Neural cell (in vitro differentiated cells): ENCODE measurements around the gene LCP2.

Experiments used
- EP300 ChIP-seq: fragments of 450-650 bp; conservative IDR thresholded peaks from 2 replicates; pipeline ENCODE4 v1.6.1; 2014; ENCODE audit warnings: antibody characterized with exemption, mild to moderate bottlenecking, moderate library complexity; ENCODE audit not compliant: poor library complexity, severe bottlenecking
- EZH2 ChIP-seq: fragments of 200-600, 300-800 bp; shearing (Covaris generic), sonication (generic); IDR thresholded peaks from 2 replicates; pipeline ENCODE4 v1.6.1; 2014; ENCODE audit warnings: antibody characterized with exemption, low read length, borderline replicate concordance, mild to moderate bottlenecking; ENCODE audit not compliant: insufficient read depth, poor library complexity, severe bottlenecking
- MXI1 ChIP-seq: fragments of 450-650 bp; conservative IDR thresholded peaks from 2 replicates; pipeline ENCODE4 v1.6.1; 2014; ENCODE audit warnings: antibody characterized with exemption, mild to moderate bottlenecking; ENCODE audit not compliant: poor library complexity, severe bottlenecking
- POLR2AphosphoS5 ChIP-seq: IDR thresholded peaks from 2 replicates; pipeline ENCODE4 v1.6.1; 2012
- RAD21 ChIP-seq: fragments of 450-650 bp; conservative IDR thresholded peaks from 2 replicates; pipeline ENCODE4 v1.6.1; 2014; ENCODE audit warnings: antibody characterized with exemption, mild to moderate bottlenecking, moderate library complexity
- TF ChIP-seq, protein P1 (sequence below): fragments of 450-650 bp; IDR thresholded peaks from 2 replicates; pipeline ENCODE4 v1.5.1; 2014; ENCODE audit warnings: antibody characterized with exemption, mild to moderate bottlenecking, moderate library complexity; ENCODE audit not compliant: poor library complexity, severe bottlenecking
- TF ChIP-seq, protein P2 (sequence below): IDR thresholded peaks from 2 replicates; pipeline ENCODE4 v1.6.1; 2012; ENCODE audit warnings: borderline replicate concordance

DNA sequence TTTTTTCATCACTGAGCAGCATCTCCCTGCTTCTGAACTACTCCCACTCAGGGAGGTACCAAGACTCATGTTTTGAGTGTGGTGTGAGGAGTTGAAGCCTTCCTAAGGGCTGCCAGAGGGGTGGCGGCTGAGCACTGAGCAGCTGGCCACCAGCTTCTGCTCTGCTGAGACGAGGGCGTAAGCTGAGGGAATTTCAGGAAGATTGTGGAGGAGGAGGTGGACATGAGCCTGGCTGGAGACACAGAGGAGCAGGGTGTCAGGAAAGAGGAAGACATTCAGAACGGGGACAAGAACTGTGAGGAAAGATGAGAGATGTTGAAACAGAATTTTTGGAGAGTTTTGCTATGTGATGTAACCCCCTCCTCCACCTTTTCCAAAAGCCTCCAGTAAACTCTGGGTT lies 7.8 kb downstream of the LCP2 start:
- no peak for TF ChIP-seq EZH2
- no peak for TF ChIP-seq RAD21
- TF ChIP-seq, protein P1, sequence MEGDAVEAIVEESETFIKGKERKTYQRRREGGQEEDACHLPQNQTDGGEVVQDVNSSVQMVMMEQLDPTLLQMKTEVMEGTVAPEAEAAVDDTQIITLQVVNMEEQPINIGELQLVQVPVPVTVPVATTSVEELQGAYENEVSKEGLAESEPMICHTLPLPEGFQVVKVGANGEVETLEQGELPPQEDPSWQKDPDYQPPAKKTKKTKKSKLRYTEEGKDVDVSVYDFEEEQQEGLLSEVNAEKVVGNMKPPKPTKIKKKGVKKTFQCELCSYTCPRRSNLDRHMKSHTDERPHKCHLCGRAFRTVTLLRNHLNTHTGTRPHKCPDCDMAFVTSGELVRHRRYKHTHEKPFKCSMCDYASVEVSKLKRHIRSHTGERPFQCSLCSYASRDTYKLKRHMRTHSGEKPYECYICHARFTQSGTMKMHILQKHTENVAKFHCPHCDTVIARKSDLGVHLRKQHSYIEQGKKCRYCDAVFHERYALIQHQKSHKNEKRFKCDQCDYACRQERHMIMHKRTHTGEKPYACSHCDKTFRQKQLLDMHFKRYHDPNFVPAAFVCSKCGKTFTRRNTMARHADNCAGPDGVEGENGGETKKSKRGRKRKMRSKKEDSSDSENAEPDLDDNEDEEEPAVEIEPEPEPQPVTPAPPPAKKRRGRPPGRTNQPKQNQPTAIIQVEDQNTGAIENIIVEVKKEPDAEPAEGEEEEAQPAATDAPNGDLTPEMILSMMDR = no peak
- no peak for TF ChIP-seq POLR2AphosphoS5
- TF ChIP-seq EP300 = no peak
- TF ChIP-seq, protein P2, sequence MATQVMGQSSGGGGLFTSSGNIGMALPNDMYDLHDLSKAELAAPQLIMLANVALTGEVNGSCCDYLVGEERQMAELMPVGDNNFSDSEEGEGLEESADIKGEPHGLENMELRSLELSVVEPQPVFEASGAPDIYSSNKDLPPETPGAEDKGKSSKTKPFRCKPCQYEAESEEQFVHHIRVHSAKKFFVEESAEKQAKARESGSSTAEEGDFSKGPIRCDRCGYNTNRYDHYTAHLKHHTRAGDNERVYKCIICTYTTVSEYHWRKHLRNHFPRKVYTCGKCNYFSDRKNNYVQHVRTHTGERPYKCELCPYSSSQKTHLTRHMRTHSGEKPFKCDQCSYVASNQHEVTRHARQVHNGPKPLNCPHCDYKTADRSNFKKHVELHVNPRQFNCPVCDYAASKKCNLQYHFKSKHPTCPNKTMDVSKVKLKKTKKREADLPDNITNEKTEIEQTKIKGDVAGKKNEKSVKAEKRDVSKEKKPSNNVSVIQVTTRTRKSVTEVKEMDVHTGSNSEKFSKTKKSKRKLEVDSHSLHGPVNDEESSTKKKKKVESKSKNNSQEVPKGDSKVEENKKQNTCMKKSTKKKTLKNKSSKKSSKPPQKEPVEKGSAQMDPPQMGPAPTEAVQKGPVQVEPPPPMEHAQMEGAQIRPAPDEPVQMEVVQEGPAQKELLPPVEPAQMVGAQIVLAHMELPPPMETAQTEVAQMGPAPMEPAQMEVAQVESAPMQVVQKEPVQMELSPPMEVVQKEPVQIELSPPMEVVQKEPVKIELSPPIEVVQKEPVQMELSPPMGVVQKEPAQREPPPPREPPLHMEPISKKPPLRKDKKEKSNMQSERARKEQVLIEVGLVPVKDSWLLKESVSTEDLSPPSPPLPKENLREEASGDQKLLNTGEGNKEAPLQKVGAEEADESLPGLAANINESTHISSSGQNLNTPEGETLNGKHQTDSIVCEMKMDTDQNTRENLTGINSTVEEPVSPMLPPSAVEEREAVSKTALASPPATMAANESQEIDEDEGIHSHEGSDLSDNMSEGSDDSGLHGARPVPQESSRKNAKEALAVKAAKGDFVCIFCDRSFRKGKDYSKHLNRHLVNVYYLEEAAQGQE = no peak
- TF ChIP-seq MXI1 = no peak
